IMR-90 (cell line): ENCODE results near the gene CCDC150. TPM values are rescaled to one million over a fixed set of nuclear protein-coding genes. Genes with fewer than 3 reads are reported as not detected.

Experiments used
- ATAC-seq: fragments of 200-7000 bp; cut with Tn5 transposase; 2 replicates; pipeline ENCODE4 v1.9.1; 2020; ENCODE audit warnings: low read depth, mild to moderate bottlenecking, moderate library complexity
- BruUV-seq: library from RNA; stranded (reverse); fragments of 400-500 nt; replicated peaks from 2 replicates; lab custom pipeline; 2021; lab: Mats Ljungman, UMichigan
- CTCF ChIA-PET: fragments of 300-600 bp; formaldehyde crosslinking; extraction: SDS; loops from one replicate; lab custom pipeline; 2021; ENCODE audit warnings: antibody characterized with exemption; lab: Yijun Ruan, JAX
- POLR2A ChIA-PET: fragments of 300-600 bp; sonication (Branson Sonifier 250); formaldehyde crosslinking; loops from one replicate; lab custom pipeline; 2022; ENCODE audit warnings: antibody characterized with exemption; ENCODE audit not compliant: unreplicated experiment; lab: Charles Lee
- DNase-seq: peaks from one replicate; pipeline ENCODE4 v3.0.0; 2013
- H2AFZ ChIP-seq: replicated peaks from 2 replicates; pipeline ENCODE3; 2013; ENCODE audit warnings: low read length, mild to moderate bottlenecking; ENCODE audit not compliant: poor library complexity
- H2AK5ac ChIP-seq: 2 replicates; pipeline ENCODE4 v1.6.1; 2013; ENCODE audit warnings: low read depth, low read length, inconsistent platforms
- H2AK9ac ChIP-seq: replicated peaks from 2 replicates; pipeline ENCODE3; 2013; ENCODE audit warnings: mild to moderate bottlenecking, low read depth, low read length, moderate library complexity; ENCODE audit not compliant: poor library complexity
- H2BK120ac ChIP-seq: 2 replicates; pipeline ENCODE4 v1.6.1; 2013; ENCODE audit warnings: low read depth, low read length, inconsistent platforms
- H2BK15ac ChIP-seq: 3 replicates; pipeline ENCODE4 v1.6.1; 2013; ENCODE audit warnings: low read depth, low read length, inconsistent platforms
- H2BK20ac ChIP-seq: 2 replicates; pipeline ENCODE4 v1.6.1; 2013; ENCODE audit warnings: low read depth, mild to moderate bottlenecking, inconsistent platforms, low read length, moderate library complexity
- H2BK5ac ChIP-seq: 2 replicates; pipeline ENCODE4 v1.6.1; 2013; ENCODE audit warnings: mild to moderate bottlenecking, low read depth, low read length, inconsistent platforms; ENCODE audit not compliant: poor library complexity, severe bottlenecking
- H3K14ac ChIP-seq: replicated peaks from 2 replicates; pipeline ENCODE4 v1.6.1; 2013; ENCODE audit warnings: low read depth, low read length, inconsistent platforms
- H3K18ac ChIP-seq: 2 replicates; pipeline ENCODE4 v1.6.1; 2013; ENCODE audit warnings: low read depth, low read length, control low read depth
- H3K23ac ChIP-seq: 2 replicates; pipeline ENCODE4 v1.6.1; 2013; ENCODE audit warnings: low read depth, low read length, inconsistent platforms
- H3K27ac ChIP-seq: 2 replicates; pipeline ENCODE4 v1.5.1; 2013; ENCODE audit warnings: mild to moderate bottlenecking, control low read depth, low read length; ENCODE audit not compliant: insufficient read depth
- H3K27me3 ChIP-seq: 2 replicates; pipeline ENCODE4 v1.6.1; 2013; ENCODE audit warnings: low read length; ENCODE audit not compliant: control insufficient read depth, insufficient read depth
- H3K36me3 ChIP-seq: 2 replicates; pipeline ENCODE4 v1.6.1; 2013; ENCODE audit warnings: low read length, mixed read lengths; ENCODE audit not compliant: control insufficient read depth, insufficient read depth
- H3K4ac ChIP-seq: 2 replicates; pipeline ENCODE4 v1.6.1; 2013; ENCODE audit warnings: low read depth, low read length, inconsistent platforms
- H3K4me1 ChIP-seq: 2 replicates; pipeline ENCODE4 v1.6.1; 2013; ENCODE audit warnings: low read length, mixed read lengths; ENCODE audit not compliant: control insufficient read depth, insufficient read depth
- H3K4me2 ChIP-seq: 2 replicates; pipeline ENCODE4 v1.6.1; 2013; ENCODE audit warnings: low read depth, mild to moderate bottlenecking, control low read depth, low read length, moderate library complexity
- H3K4me3 ChIP-seq: 2 replicates; pipeline ENCODE4 v1.5.1; 2013; ENCODE audit warnings: low read depth, mild to moderate bottlenecking, control low read depth, low read length, moderate library complexity; ENCODE audit not compliant: insufficient read depth
- H3K56ac ChIP-seq: 2 replicates; pipeline ENCODE4 v1.6.1; 2013; ENCODE audit warnings: low read length, inconsistent platforms; ENCODE audit not compliant: insufficient read depth; ENCODE audit errors: extremely low read depth
- H3K79me1 ChIP-seq, 2 experiments: 2 replicates each; pipeline ENCODE4 v1.6.1; 2013; ENCODE audit warnings: low read length in 2 of 2, inconsistent platforms in 1 of 2, low read depth in 1 of 2
- H3K9ac ChIP-seq: 2 replicates; pipeline ENCODE4 v1.6.1; 2013; ENCODE audit warnings: low read depth, low read length, control low read depth
- H3K9me1 ChIP-seq: 2 replicates; pipeline ENCODE4 v1.6.1; 2013; ENCODE audit warnings: low read length, inconsistent platforms; ENCODE audit not compliant: insufficient read depth
- H3K9me3 ChIP-seq: 2 replicates; pipeline ENCODE4 v1.6.1; 2013; ENCODE audit warnings: low read length; ENCODE audit not compliant: control insufficient read depth, insufficient read depth
- H4K20me1 ChIP-seq: 2 replicates; pipeline ENCODE4 v1.6.1; 2013; ENCODE audit warnings: low read length, inconsistent platforms; ENCODE audit not compliant: insufficient read depth
- H4K5ac ChIP-seq: 2 replicates; pipeline ENCODE4 v1.6.1; 2013; ENCODE audit warnings: mild to moderate bottlenecking, low read depth, low read length, control low read depth
- H4K8ac ChIP-seq, 2 experiments: 2 replicates each; pipeline ENCODE4 v1.6.1; 2013; ENCODE audit warnings: low read depth in 2 of 2, low read length in 2 of 2, control low read depth in 1 of 2, inconsistent platforms in 1 of 2
- H4K91ac ChIP-seq: 2 replicates; pipeline ENCODE4 v1.6.1; 2013; ENCODE audit warnings: low read depth, low read length, inconsistent platforms; ENCODE audit not compliant: insufficient read depth
- CEBPB ChIP-seq: IDR thresholded peaks from 2 replicates; pipeline ENCODE4 v1.6.1; 2012; ENCODE audit warnings: low read depth, low read length, improper control_type of control experiment
- SMC3 ChIP-seq: fragments of 150-350 bp; IDR thresholded peaks from 2 replicates; pipeline ENCODE4 v1.6.1; 2016; ENCODE audit warnings: low read depth, mild to moderate bottlenecking, antibody characterized with exemption, low read length, moderate library complexity
- WGBS, 2 experiments: methylation state at CpG; one replicate each; pipeline versions ENCODE4 v1.1.5 to v1.1.7; 2013; ENCODE audit warnings: missing lambda C conversion rate in 2 of 2; ENCODE audit not compliant: insufficient read length in 1 of 2; ENCODE audit errors: extremely low coverage in 2 of 2; 5-methylcytosine and 5-hydroxymethylcytosine counted together
- dilution Hi-C: fragments of 300-500 bp; cut with HindIII; formaldehyde crosslinking; loops from one replicate; pipeline ENCODE4 v1.14.3; 2018; ENCODE audit warnings: low sequenced_read_pairs; ENCODE audit not compliant: unreplicated experiment
- in situ Hi-C: fragments of 300-500 bp; cut with MboI; formaldehyde crosslinking; loops from 3 replicates; pipeline ENCODE4 v1.14.3; 2019; ENCODE audit warnings: low sequenced_read_pairs, inconsistent platforms, mixed read lengths
- intact Hi-C: fragments of 100-400 bp; cut with micrococcal nuclease; formaldehyde crosslinking; loops from 2 replicates; pipeline ENCODE4 v1.10.0; 2022
- polyA plus RNA-seq, 3 experiments: library from polyadenylated mRNA; depleted of rRNA; stranded (reverse); fragments of >200 nt; gene quantifications; 2 replicates each; pipeline ENCODE4 v1.2.3, GENCODE V29; 2012; ENCODE audit warnings: low replicate concordance in 1 of 3
- total RNA-seq: library from RNA; depleted of rRNA; stranded (reverse); fragments of >200 nt; gene quantifications from 2 replicates; pipeline ENCODE4 v1.2.3, GENCODE V29; 2012

The CCDC150 gene
- total and polyA plus RNA-seq, 2 of the 4 experiments (the other 2 are of a cell fraction) = 3.8 to 4.3 TPM

- CTCF ChIA-PET = interaction anchor here (1.3 kb wide), 2 partner anchors 11 to 14 kb away, joined by 3 to 4 read pairs; no protein-coding TSS in a partner anchor
- H4K91ac ChIP-seq = no peak overlapping the region
- H3K36me3 ChIP-seq = no peaks in the 10 kb centered on the region
- in situ Hi-C loops (no loop called here), dilution Hi-C loops (no loop called here), intact Hi-C loops (no loop called here)
- no peak overlapping the region for H3K4me3 ChIP-seq
- H2BK15ac ChIP-seq = no peak overlapping the region
- POLR2A ChIA-PET = interaction anchor here (0.6 kb wide), 1 partner anchor 29 kb away, joined by 10 read pairs; no protein-coding TSS in a partner anchor
- no TSS peak for BruUV-seq
- ATAC-seq = no peak; the same call in none of the 2 replicates
- H4K8ac ChIP-seq = no peak overlapping the region; a peak in 1 of 4 replicates
- H3K23ac ChIP-seq = no peak overlapping the region
- no peak overlapping the region for H3K27ac ChIP-seq
- no peak overlapping the region for H2AK5ac ChIP-seq
- no peak overlapping the region for H2AK9ac ChIP-seq
- no peaks in the 10 kb centered on the region for H3K4me1 ChIP-seq
- H3K27me3 ChIP-seq = no peaks in the 10 kb centered on the region
- H2BK5ac ChIP-seq = no peak overlapping the region
- no peak overlapping the region for H3K18ac ChIP-seq
- no peak for DNase-seq
- 81% methylated on average over 4 of the region's 6 CpGs; no CpG with 5 or more reads in 1 of the 2 experiments for WGBS, 2 experiments
- H3K79me1 ChIP-seq = no peaks in the 10 kb centered on the region
- peak overlapping the region; percentile 24 for H2AFZ ChIP-seq
- H3K9ac ChIP-seq = no peak overlapping the region
- no peak overlapping the region for H3K4ac ChIP-seq
- 0 out of 2 replicates have a peak overlapping the region, but pooled peaks have one; percentile 49 for H3K4me2 ChIP-seq
- no peak overlapping the region for H3K14ac ChIP-seq
- no peak overlapping the region for H4K5ac ChIP-seq
- H3K9me3 ChIP-seq = no peaks in the 10 kb centered on the region
- H2BK120ac ChIP-seq = no peak overlapping the region
- H2BK20ac ChIP-seq = no peak overlapping the region
- TF ChIP-seq CEBPB (0 out of 2 replicates have a peak, but pooled peaks have one; percentile 9), SMC3 (no peak)
- H4K20me1 ChIP-seq = no peaks in the 10 kb centered on the region
- no peak overlapping the region for H3K56ac ChIP-seq
- no peaks in the 10 kb centered on the region for H3K9me1 ChIP-seq
Measured at GRCh38 chr2:196718419-196719109, 79.0 kb downstream of the CCDC150 start.
